Fibroblast of lung (primary cell): Measurements from ENCODE around the gene INTS14.

ENCODE experiments used
- EZH2 ChIP-seq: IDR thresholded peaks from 2 replicates; pipeline ENCODE4 v1.5.1; 2012; ENCODE audit warnings: low read length, control low read depth, mild to moderate bottlenecking; ENCODE audit errors: missing control alignments
- TF ChIP-seq, protein P1 (sequence below), 2 donors: IDR thresholded peaks in 1 of 2; conservative IDR thresholded peaks in 1 of 2; 1 replicate in 1 of 2; 2 replicates in 1 of 2; pipeline ENCODE4 v1.5.1; 2011 to 2012; ENCODE audit warnings: low read length in 2 of 2, control low read depth in 1 of 2, inconsistent platforms in 1 of 2, low read depth in 1 of 2, mild to moderate bottlenecking in 1 of 2

DNA sequence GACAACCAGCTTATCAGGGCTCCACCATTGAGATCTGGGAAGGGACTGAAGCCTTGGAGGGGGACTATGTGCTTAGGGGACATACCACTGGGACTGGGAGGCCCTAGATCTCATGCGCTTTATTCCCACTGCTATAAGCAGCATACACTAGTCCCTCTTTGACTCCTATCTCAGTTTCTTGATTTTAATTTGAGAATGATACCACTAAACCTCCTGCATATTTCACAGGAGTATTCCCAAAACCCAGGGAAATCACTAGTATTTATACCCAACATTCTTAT is 40.1 kb upstream of the INTS14 start:
- TF ChIP-seq, protein P1, sequence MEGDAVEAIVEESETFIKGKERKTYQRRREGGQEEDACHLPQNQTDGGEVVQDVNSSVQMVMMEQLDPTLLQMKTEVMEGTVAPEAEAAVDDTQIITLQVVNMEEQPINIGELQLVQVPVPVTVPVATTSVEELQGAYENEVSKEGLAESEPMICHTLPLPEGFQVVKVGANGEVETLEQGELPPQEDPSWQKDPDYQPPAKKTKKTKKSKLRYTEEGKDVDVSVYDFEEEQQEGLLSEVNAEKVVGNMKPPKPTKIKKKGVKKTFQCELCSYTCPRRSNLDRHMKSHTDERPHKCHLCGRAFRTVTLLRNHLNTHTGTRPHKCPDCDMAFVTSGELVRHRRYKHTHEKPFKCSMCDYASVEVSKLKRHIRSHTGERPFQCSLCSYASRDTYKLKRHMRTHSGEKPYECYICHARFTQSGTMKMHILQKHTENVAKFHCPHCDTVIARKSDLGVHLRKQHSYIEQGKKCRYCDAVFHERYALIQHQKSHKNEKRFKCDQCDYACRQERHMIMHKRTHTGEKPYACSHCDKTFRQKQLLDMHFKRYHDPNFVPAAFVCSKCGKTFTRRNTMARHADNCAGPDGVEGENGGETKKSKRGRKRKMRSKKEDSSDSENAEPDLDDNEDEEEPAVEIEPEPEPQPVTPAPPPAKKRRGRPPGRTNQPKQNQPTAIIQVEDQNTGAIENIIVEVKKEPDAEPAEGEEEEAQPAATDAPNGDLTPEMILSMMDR (conservative IDR thresholded peaks at IDR 0.05 in 1 of 2, IDR thresholded peaks at IDR 0.05 in 1 of 2; ENCODE audit: low read depth in 1 of 2, low read length in 2 of 2), result no peak
- no peak for TF ChIP-seq EZH2
